Esophagus muscularis mucosa (tissue), 4 donors: ENCODE results near the gene LHX6.

Experiments used
- EP300 ChIP-seq: sonication (generic); formaldehyde crosslinking; IDR thresholded peaks from one replicate; pipeline ENCODE4 v1.6.1; 2017; ENCODE audit warnings: antibody characterized with exemption
- POLR2A ChIP-seq: fragments of 450-650 bp; IDR thresholded peaks from one replicate; pipeline ENCODE4 v1.6.1; 2017; ENCODE audit warnings: antibody characterized with exemption, moderate library complexity, mild to moderate bottlenecking, low read depth
- POLR2AphosphoS5 ChIP-seq, 2 donors: sonication (generic); formaldehyde crosslinking; IDR thresholded peaks; one replicate each; pipeline ENCODE4 v1.6.1; 2017; ENCODE audit warnings: antibody characterized with exemption in 2 of 2
- TF ChIP-seq, protein P1 (sequence below), 3 experiments: fragments of 200-600 bp in 2 of 3; fragments of 450-650 bp in 1 of 3; sonication (generic) in 2 of 3; IDR thresholded peaks; one replicate each; pipeline ENCODE4 v1.5.1; 2017 to 2019; ENCODE audit warnings: antibody characterized with exemption in 3 of 3, mild to moderate bottlenecking in 2 of 3, moderate library complexity in 1 of 3

DNA sequence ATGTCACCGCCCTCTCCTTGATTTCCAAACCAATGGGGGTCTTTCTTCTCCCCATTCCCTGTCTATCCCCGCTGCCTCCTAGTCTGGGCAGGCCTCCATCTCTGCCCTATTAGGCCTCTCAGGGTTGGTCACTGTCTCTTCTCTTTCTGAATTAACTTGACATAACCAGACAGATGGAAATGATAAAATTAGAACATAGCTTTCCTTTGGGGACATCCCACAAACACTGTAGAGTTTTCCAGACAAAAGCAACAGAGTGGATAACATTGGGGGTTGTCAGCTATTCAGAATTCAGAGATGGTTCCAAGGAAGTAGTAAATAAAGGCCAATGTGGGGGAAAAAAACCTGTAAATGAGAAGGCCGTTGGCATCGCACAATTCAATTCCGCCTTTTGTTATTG, 24.7 kb downstream of the LHX6 start:
- TF ChIP-seq, protein P1, sequence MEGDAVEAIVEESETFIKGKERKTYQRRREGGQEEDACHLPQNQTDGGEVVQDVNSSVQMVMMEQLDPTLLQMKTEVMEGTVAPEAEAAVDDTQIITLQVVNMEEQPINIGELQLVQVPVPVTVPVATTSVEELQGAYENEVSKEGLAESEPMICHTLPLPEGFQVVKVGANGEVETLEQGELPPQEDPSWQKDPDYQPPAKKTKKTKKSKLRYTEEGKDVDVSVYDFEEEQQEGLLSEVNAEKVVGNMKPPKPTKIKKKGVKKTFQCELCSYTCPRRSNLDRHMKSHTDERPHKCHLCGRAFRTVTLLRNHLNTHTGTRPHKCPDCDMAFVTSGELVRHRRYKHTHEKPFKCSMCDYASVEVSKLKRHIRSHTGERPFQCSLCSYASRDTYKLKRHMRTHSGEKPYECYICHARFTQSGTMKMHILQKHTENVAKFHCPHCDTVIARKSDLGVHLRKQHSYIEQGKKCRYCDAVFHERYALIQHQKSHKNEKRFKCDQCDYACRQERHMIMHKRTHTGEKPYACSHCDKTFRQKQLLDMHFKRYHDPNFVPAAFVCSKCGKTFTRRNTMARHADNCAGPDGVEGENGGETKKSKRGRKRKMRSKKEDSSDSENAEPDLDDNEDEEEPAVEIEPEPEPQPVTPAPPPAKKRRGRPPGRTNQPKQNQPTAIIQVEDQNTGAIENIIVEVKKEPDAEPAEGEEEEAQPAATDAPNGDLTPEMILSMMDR (IDR thresholded peaks at IDR 0.05), result no peak
- no peak for TF ChIP-seq POLR2A
- no peak for TF ChIP-seq POLR2AphosphoS5 (IDR thresholded peaks at IDR 0.05)
- TF ChIP-seq EP300, result no peak
